SH-SY5Y (cell line): ENCODE data around the gene OBSCN.

Source experiments
- GATA2 ChIP-seq: IDR thresholded peaks from 2 replicates; pipeline ENCODE4 v1.6.1; 2011; ENCODE audit warnings: mild to moderate bottlenecking, low read depth, low read length
- GATA3 ChIP-seq: IDR thresholded peaks from 2 replicates; pipeline ENCODE4 v1.6.1; 2011; ENCODE audit warnings: low read depth, mild to moderate bottlenecking, low read length, moderate library complexity

DNA sequence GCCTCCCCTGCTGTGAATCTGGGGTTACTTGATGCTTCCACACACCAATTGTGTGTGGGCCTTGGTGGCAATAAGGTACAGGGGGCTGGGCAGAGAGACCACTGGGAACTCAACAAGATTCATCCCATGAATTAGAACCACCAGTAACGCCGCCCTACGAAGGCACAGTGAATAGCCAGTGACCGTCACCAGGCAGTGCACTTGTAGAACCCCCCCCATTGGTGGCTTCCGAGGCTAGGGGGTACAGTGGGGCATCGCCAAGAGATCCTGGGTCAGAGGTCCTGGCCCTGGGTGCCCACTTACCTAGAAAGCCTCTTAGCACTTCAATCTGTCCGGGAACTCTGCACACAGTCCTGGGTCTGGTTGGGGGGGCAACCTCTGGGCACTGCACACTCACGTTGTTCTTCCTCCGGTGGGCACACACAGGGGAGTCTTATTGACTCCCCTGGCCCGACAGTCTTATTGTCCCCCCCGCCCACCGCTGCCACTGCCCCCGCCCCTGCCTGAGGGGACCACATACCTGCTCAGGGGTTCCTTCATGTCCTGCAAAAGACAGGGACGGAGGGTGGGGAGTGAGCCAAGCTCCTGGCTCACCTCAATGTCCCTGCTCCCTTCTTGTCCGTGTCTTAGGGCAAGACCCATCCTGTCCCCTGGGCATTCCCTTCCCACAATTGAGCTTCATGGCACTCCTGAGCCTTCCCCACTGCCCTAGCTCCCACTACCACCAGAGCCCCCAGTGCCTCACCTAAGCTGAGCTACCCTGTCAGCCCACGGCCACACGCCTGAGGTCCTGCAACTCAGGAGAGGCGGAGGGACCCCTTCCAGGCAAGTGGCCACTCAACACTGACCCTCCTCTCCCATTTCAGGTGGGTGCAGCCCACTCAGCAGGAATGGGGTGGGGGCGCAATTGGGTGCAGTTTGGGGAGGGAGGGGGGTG is 201.3 kb downstream of the OBSCN start:
- no peak for TF ChIP-seq GATA2
- TF ChIP-seq GATA3, result no peak
